ENCODE measurements around the gene ALPP. TPM values are rescaled to one million over a fixed set of nuclear protein-coding genes. Genes with fewer than 3 reads are reported as not detected.
A peak's percentile ranks its signal among the peaks of the same experiment; 100 is the strongest.

The ALPP gene
- total and polyA plus RNA-seq, 8 donors = not detected

- Histone ChIP-seq H3K27ac (no peak overlapping the region), H3K36me3 (no peaks in the 10 kb centered on the region), H3K27me3 (no peaks in the 10 kb centered on the region), H3K4me3 (no peak overlapping the region), H3K9me3 (no peaks in the 10 kb centered on the region), H3K4me1 (no peaks in the 10 kb centered on the region)
- DNase-seq = peak in 1 of 6 donors; percentile 38
- WGBS, 2 donors = 64 to 74% methylated on average over 19 of the region's 19 CpGs
- intact Hi-C loops (cut with DNase I) = no loop called here
- FAIRE-seq = no peak
- ATAC-seq = no peak
- TF ChIP-seq CTCF (IDR thresholded peaks at IDR 0.05) = no peak
Observed at GRCh38 chr2:232342635-232343565, 35.7 kb upstream of the ALPP start.

- no peak for TF ChIP-seq CTCF (IDR thresholded peaks at IDR 0.05)
- WGBS, 2 donors = 75 to 87% methylated on average over 6 of the region's 6 CpGs
- no peak for FAIRE-seq
- ATAC-seq = no peak
- no peaks in the 10 kb centered on the region for H3K9me3 ChIP-seq
- no peaks in the 10 kb centered on the region for H3K36me3 ChIP-seq
- no peaks in the 10 kb centered on the region for H3K4me1 ChIP-seq
- DNase-seq = peak in 1 of 6 donors; percentile 11
- intact Hi-C loops (cut with DNase I) = no loop called here
- H3K27ac ChIP-seq = no peak overlapping the region
- H3K27me3 ChIP-seq = no peaks in the 10 kb centered on the region
- H3K4me3 ChIP-seq = no peak overlapping the region
Observed at GRCh38 chr2:232343821-232344220, 34.7 kb upstream of the ALPP start.

- 86 to 97% methylated on average over 8 of the region's 8 CpGs for WGBS, 2 donors
- H3K4me1 ChIP-seq = no peaks in the 10 kb centered on the region
- no peak for ATAC-seq
- no peaks in the 10 kb centered on the region for H3K36me3 ChIP-seq
- TF ChIP-seq CTCF (IDR thresholded peaks at IDR 0.05) = no peak
- no peak overlapping the region for H3K4me3 ChIP-seq
- peak in 1 of 6 donors; percentile 43 for DNase-seq
- H3K9me3 ChIP-seq = no peaks in the 10 kb centered on the region
- intact Hi-C loops (cut with DNase I) = no loop called here
- no peak overlapping the region for H3K27ac ChIP-seq
- FAIRE-seq = no peak
- H3K27me3 ChIP-seq = no peaks in the 10 kb centered on the region
Observed at GRCh38 chr2:232345251-232345650, 33.3 kb upstream of the ALPP start.

GRCh38 chr2:232347369-232347768 lies 31.2 kb upstream of the ALPP start:
- H3K9me3 ChIP-seq = no peaks in the 10 kb centered on the region
- FAIRE-seq (no peak), DNase-seq (no peak), ATAC-seq (no peak)
- no peaks in the 10 kb centered on the region for H3K36me3 ChIP-seq
- TF ChIP-seq CTCF (IDR thresholded peaks at IDR 0.05) = no peak
- 86 to 90% methylated on average over 6 of the region's 6 CpGs for WGBS, 2 donors
- H3K4me1 ChIP-seq = no peaks in the 10 kb centered on the region
- H3K27ac ChIP-seq = no peak overlapping the region
- H3K4me3 ChIP-seq = no peak overlapping the region
- intact Hi-C loops (cut with DNase I) = no loop called here
- peaks cover 0 to 12% (median 5%) of the 10 kb centered on the region in 4 donors for H3K27me3 ChIP-seq

GRCh38 chr2:232348936-232349335 lies 29.6 kb upstream of the ALPP start:
- WGBS, 2 donors = 41 to 52% methylated on average over 6 of the region's 6 CpGs
- peak in 1 of 4 donors; percentile 35 for ATAC-seq

More at GRCh38 chr2:232348936-232349335, 29.6 kb upstream of the ALPP start:
- no peak for TF ChIP-seq CTCF (IDR thresholded peaks at IDR 0.05)
- Histone ChIP-seq H3K4me1 (no peaks in the 10 kb centered on the region), H3K36me3 (no peaks in the 10 kb centered on the region), H3K27ac (no peak overlapping the region), H3K9me3 (no peaks in the 10 kb centered on the region), H3K27me3 (peaks cover 0 to 12% (median 5%) of the 10 kb centered on the region in 4 donors), H3K4me3 (no peak overlapping the region)
- no peak for FAIRE-seq
- DNase-seq = peak in 2 of 6 donors; percentile 50 to 51
- intact Hi-C loops (cut with DNase I) = no loop called here
